Esophagus muscularis mucosa (tissue), 4 donors: ENCODE measurements around the gene C8B.

Experiments used
- EP300 ChIP-seq: sonication (generic); formaldehyde crosslinking; IDR thresholded peaks from one replicate; pipeline ENCODE4 v1.6.1; 2017; ENCODE audit warnings: antibody characterized with exemption
- POLR2A ChIP-seq: fragments of 450-650 bp; IDR thresholded peaks from one replicate; pipeline ENCODE4 v1.6.1; 2017; ENCODE audit warnings: antibody characterized with exemption, moderate library complexity, mild to moderate bottlenecking, low read depth
- POLR2AphosphoS5 ChIP-seq, 2 donors: sonication (generic); formaldehyde crosslinking; IDR thresholded peaks; one replicate each; pipeline ENCODE4 v1.6.1; 2017; ENCODE audit warnings: antibody characterized with exemption in 2 of 2
- TF ChIP-seq, protein P1 (sequence below), 3 experiments: fragments of 200-600 bp in 2 of 3; fragments of 450-650 bp in 1 of 3; sonication (generic) in 2 of 3; IDR thresholded peaks; one replicate each; pipeline ENCODE4 v1.5.1; 2017 to 2019; ENCODE audit warnings: antibody characterized with exemption in 3 of 3, mild to moderate bottlenecking in 2 of 3, moderate library complexity in 1 of 3

DNA sequence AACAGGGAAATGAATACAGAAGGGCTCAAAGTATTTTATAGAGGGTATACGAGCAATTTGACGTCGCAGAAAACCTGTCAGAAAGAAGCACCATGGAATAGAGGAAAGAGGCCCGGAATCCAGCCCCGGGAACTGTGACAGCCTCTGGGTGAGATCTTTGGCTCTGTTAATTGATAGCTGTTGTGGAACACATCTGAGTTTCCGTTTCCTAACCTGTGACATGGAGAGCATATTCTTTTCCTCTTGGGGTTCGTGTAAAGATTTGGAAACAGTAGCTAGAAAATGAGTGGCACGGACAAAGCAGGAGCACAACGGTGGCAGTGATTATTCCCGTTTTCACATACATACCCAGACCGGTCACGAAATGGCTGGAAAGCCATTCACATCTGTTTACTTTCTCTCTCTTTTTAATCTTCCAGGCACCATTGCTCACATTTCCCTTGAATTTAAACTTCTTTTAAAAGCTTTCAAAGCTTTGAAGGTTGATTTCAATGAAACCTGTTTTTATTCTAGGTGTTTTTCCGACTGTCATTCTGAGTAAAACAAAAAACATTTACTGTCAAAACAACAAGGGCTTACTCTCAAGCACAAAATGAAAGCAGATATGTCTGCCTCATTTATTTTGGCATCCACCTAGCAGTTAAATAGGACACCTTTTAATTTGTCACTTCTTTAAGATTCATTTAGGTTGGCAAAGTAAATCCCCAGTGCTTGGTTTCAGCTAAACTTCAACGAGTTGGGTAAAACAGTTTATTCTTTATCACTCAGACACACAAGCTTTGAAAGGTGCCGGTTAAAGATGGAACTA lies 26.7 kb upstream of the C8B start:
- TF ChIP-seq, protein P1, sequence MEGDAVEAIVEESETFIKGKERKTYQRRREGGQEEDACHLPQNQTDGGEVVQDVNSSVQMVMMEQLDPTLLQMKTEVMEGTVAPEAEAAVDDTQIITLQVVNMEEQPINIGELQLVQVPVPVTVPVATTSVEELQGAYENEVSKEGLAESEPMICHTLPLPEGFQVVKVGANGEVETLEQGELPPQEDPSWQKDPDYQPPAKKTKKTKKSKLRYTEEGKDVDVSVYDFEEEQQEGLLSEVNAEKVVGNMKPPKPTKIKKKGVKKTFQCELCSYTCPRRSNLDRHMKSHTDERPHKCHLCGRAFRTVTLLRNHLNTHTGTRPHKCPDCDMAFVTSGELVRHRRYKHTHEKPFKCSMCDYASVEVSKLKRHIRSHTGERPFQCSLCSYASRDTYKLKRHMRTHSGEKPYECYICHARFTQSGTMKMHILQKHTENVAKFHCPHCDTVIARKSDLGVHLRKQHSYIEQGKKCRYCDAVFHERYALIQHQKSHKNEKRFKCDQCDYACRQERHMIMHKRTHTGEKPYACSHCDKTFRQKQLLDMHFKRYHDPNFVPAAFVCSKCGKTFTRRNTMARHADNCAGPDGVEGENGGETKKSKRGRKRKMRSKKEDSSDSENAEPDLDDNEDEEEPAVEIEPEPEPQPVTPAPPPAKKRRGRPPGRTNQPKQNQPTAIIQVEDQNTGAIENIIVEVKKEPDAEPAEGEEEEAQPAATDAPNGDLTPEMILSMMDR (IDR thresholded peaks at IDR 0.05): no peak
- no peak for TF ChIP-seq POLR2AphosphoS5 (IDR thresholded peaks at IDR 0.05)
- TF ChIP-seq EP300: no peak
- TF ChIP-seq POLR2A: no peak
